WTC11 (cell line): ENCODE results near the gene KEAP1. TPM values are rescaled to one million over a fixed set of nuclear protein-coding genes. Genes with fewer than 3 reads are reported as not detected.
A peak's percentile ranks its signal among the peaks of the same experiment; 100 is the strongest.

Source experiments
- ATAC-seq: fragments of 200-7000 bp; cut with Tn5 transposase; 2 replicates; pipeline ENCODE4 v1.10.0; 2021; ENCODE audit warnings: mild to moderate bottlenecking, moderate library complexity
- CTCF ChIA-PET: fragments of 300-600 bp; sonication (Branson Sonifier 250); formaldehyde crosslinking; loops from one replicate; lab custom pipeline; 2021; ENCODE audit warnings: antibody characterized with exemption; lab: Charles Lee
- POLR2A ChIA-PET: fragments of 350-600 bp; sonication (Branson Sonifier 250); formaldehyde crosslinking; loops from one replicate; lab custom pipeline; 2021; ENCODE audit warnings: antibody characterized with exemption; lab: Charles Lee
- DNase-seq: peaks from one replicate; pipeline ENCODE4 v3.0.0; 2021; ENCODE audit warnings: low spot score
- H3K27ac Mint-ChIP-seq: 2 replicates; pipeline ENCODE4 v1.8.0; 2021; ENCODE audit warnings: mixed read lengths
- H3K27me3 Mint-ChIP-seq: 2 replicates; pipeline ENCODE4 v1.8.0; 2021; ENCODE audit warnings: low read depth, mild to moderate bottlenecking, moderate library complexity, mixed read lengths
- H3K36me3 Mint-ChIP-seq: 2 replicates; pipeline ENCODE4 v1.8.0; 2021; ENCODE audit warnings: mixed read lengths
- H3K4me1 Mint-ChIP-seq: 2 replicates; pipeline ENCODE4 v1.8.0; 2022; ENCODE audit warnings: mixed read lengths
- H3K4me3 Mint-ChIP-seq: 2 replicates; pipeline ENCODE4 v1.8.0; 2021; ENCODE audit warnings: mild to moderate bottlenecking, moderate library complexity, mixed read lengths
- H3K9me3 Mint-ChIP-seq: 2 replicates; pipeline ENCODE4 v1.8.0; 2021; ENCODE audit warnings: mixed read lengths
- AFF4 ChIP-seq: sonication (generic); formaldehyde crosslinking; IDR thresholded peaks from 2 replicates; pipeline ENCODE4 v1.8.1; 2023; ENCODE audit warnings: mild to moderate bottlenecking, missing genetic modification reagents, borderline replicate concordance
- ARID4B ChIP-seq: sonication (generic); formaldehyde crosslinking; IDR thresholded peaks from 2 replicates; pipeline ENCODE4 v1.8.0; 2023; ENCODE audit warnings: missing genetic modification reagents, mild to moderate bottlenecking, borderline replicate concordance
- CREB1 ChIP-seq: sonication (generic); formaldehyde crosslinking; IDR thresholded peaks from 2 replicates; pipeline ENCODE4 v1.8.0; 2023; ENCODE audit warnings: mild to moderate bottlenecking, missing genetic modification reagents
- ESRRA ChIP-seq: sonication (generic); formaldehyde crosslinking; IDR thresholded peaks from 2 replicates; pipeline ENCODE4 v1.8.1; 2022; ENCODE audit warnings: mild to moderate bottlenecking, missing genetic modification reagents, borderline replicate concordance
- FOXP1 ChIP-seq: sonication (generic); formaldehyde crosslinking; IDR thresholded peaks from 2 replicates; pipeline ENCODE4 v1.8.0; 2022; ENCODE audit warnings: missing genetic modification reagents, mild to moderate bottlenecking, moderate library complexity, borderline replicate concordance
- NFE2L1 ChIP-seq: sonication (generic); formaldehyde crosslinking; IDR thresholded peaks from 2 replicates; pipeline ENCODE4 v1.8.1; 2023; ENCODE audit warnings: missing genetic modification reagents
- PRRX2 ChIP-seq: fragments of 250-450 bp; sonication (Bioruptor Pico); IDR thresholded peaks from 2 replicates; pipeline ENCODE4 v1.8.0; 2021; ENCODE audit warnings: mild to moderate bottlenecking
- RELA ChIP-seq: sonication (generic); formaldehyde crosslinking; IDR thresholded peaks from 2 replicates; pipeline ENCODE4 v1.8.1; 2022; ENCODE audit warnings: missing genetic modification reagents, mild to moderate bottlenecking, borderline replicate concordance
- STAT6 ChIP-seq: sonication (generic); formaldehyde crosslinking; conservative IDR thresholded peaks from 2 replicates; pipeline ENCODE4 v1.8.1; 2023; ENCODE audit warnings: mild to moderate bottlenecking, low read depth, missing genetic modification reagents, moderate library complexity
- USF1 ChIP-seq: sonication (generic); formaldehyde crosslinking; IDR thresholded peaks from 2 replicates; pipeline ENCODE4 v1.8.0; 2022; ENCODE audit warnings: mild to moderate bottlenecking, missing genetic modification reagents
- ZBTB21 ChIP-seq: sonication (generic); formaldehyde crosslinking; IDR thresholded peaks from 2 replicates; pipeline ENCODE4 v1.8.1; 2023; ENCODE audit warnings: mild to moderate bottlenecking, missing genetic modification reagents, borderline replicate concordance
- ZBTB43 ChIP-seq: sonication (generic); formaldehyde crosslinking; IDR thresholded peaks from 2 replicates; pipeline ENCODE4 v1.8.1; 2023; ENCODE audit warnings: mild to moderate bottlenecking, missing genetic modification reagents
- ZMAT4 ChIP-seq: fragments of 250-450 bp; sonication (Bioruptor Pico); IDR thresholded peaks from 2 replicates; pipeline ENCODE4 v1.9.0; 2021; ENCODE audit warnings: mild to moderate bottlenecking
- ZNF121 ChIP-seq: sonication (generic); formaldehyde crosslinking; IDR thresholded peaks from 2 replicates; pipeline ENCODE4 v1.8.0; 2023; ENCODE audit warnings: missing genetic modification reagents
- ZNF532 ChIP-seq: fragments of 250-450 bp; sonication (Bioruptor Pico); IDR thresholded peaks from 2 replicates; pipeline ENCODE4 v1.9.0; 2021; ENCODE audit warnings: mild to moderate bottlenecking, borderline replicate concordance
- total RNA-seq: library from RNA; stranded (reverse); gene quantifications from 3 replicates; pipeline ENCODE4 v1.2.3, GENCODE V29; 2021

The KEAP1 gene
- total RNA-seq, 1 experiment from 2014 or later = 68.7 TPM

GRCh38 chr19:10514211-10515145 is 11.3 kb upstream of the KEAP1 start:
- ChIA-PET CTCF (interaction anchor here (1.0 to 3.3 kb wide), 5 partner anchors 9 to 350 kb away, joined by 3 to 19 read pairs (median 4); partner anchors contain the start of genes CDKN2D and QTRT1), POLR2A (interaction anchor here (0.5 kb wide), 1 partner anchor 358 kb away, joined by 3 read pairs; no protein-coding TSS in a partner anchor)
- DNase-seq = peak; percentile 79
- Mint-ChIP-seq H3K27me3 (peaks cover 71% of the 10 kb centered on the region), H3K4me1 (peaks cover 31% of the 10 kb centered on the region), H3K36me3 (peaks cover 8% of the 10 kb centered on the region; the same call in 1 of the 2 replicates), H3K4me3 (peak overlapping the region; percentile 73), H3K27ac (no peak overlapping the region), H3K9me3 (no peaks in the 10 kb centered on the region)
- ATAC-seq = peak; percentile 58
- TF ChIP-seq ZBTB21 (CRISPR knock-in tag) (0 out of 2 replicates have a peak, but pooled peaks have one; percentile 44), USF1 (CRISPR knock-in tag) (0 out of 2 replicates have a peak, but pooled peaks have one; percentile 19), STAT6 (0 out of 2 replicates have a peak, but pooled peaks have one; percentile 13), NFE2L1 (CRISPR knock-in tag) (peak; percentile 63; the same call in 1 of the 2 replicates), ESRRA (CRISPR knock-in tag) (peak; percentile 74), ZNF121 (CRISPR knock-in tag) (peak; percentile 66; the same call in 1 of the 2 replicates), ARID4B (CRISPR knock-in tag) (peak; percentile 86; the same call in 1 of the 2 replicates), ZNF532 (CRISPR knock-in tag) (no peak), PRRX2 (CRISPR knock-in tag) (no peak), RELA (0 out of 2 replicates have a peak, but pooled peaks have one; percentile 43), AFF4 (CRISPR knock-in tag) (no peak), ZBTB43 (peak; percentile 21; the same call in 1 of the 2 replicates), CREB1 (CRISPR knock-in tag) (0 out of 2 replicates have a peak, but pooled peaks have one; percentile 11), FOXP1 (CRISPR knock-in tag) (peak; percentile 88), ZMAT4 (no peak)
